Heart right ventricle (tissue), 16 donors: ENCODE measurements around the gene TMEM53. TPM values are rescaled to one million over a fixed set of nuclear protein-coding genes. Genes with fewer than 3 reads are reported as not detected.
"Not testable (repeated sequence)": the region's sequence is repeated elsewhere in the genome, so short reads cannot be mapped to it uniquely, and the experiment has no call there.

Source experiments
- ATAC-seq, 8 donors: fragments of 200-7000 bp; cut with Tn5 transposase; one replicate each; pipeline ENCODE4 v1.9.1; 2020; ENCODE audit warnings: mild to moderate bottlenecking in 8 of 8, moderate library complexity in 8 of 8, moderate number of reproducible peaks in 1 of 8
- DNase-seq, 2 donors: peaks; one replicate each; pipeline ENCODE4 v3.0.0-alpha.2; 2020
- H3K27ac ChIP-seq, 10 donors: fragments of 200-600 bp; sonication (generic) in 2 of 10; one replicate each; pipeline versions ENCODE4 v1.5.0 to v1.8.0; 2020 to 2022; ENCODE audit warnings: mild to moderate bottlenecking in 3 of 10
- H3K27me3 ChIP-seq, 7 donors: fragments of 200-600 bp; one replicate each; pipeline ENCODE4 v1.8.0; 2021 to 2022; ENCODE audit warnings: mild to moderate bottlenecking in 2 of 7
- H3K36me3 ChIP-seq, 9 donors: fragments of 200-600 bp; sonication (generic) in 1 of 9; one replicate each; pipeline versions ENCODE4 v1.5.0 to v1.8.0; 2020 to 2022; ENCODE audit warnings: mild to moderate bottlenecking in 2 of 9
- H3K4me1 ChIP-seq, 9 donors: fragments of 200-600 bp; sonication (generic) in 1 of 9; one replicate each; pipeline versions ENCODE4 v1.5.0 to v1.8.0; 2020 to 2022; ENCODE audit warnings: mild to moderate bottlenecking in 4 of 9
- H3K4me3 ChIP-seq, 10 donors: fragments of 200-600 bp; sonication (generic) in 2 of 10; one replicate each; pipeline versions ENCODE4 v1.5.0 to v1.8.0; 2020 to 2022; ENCODE audit warnings: mild to moderate bottlenecking in 7 of 10, moderate library complexity in 2 of 10
- H3K9me3 ChIP-seq, 11 donors: fragments of 200-600 bp in 10 of 11; sonication (generic) in 2 of 11; one replicate each; pipeline versions ENCODE4 v1.5.0 to v1.8.0; 2013 to 2022; ENCODE audit warnings: mild to moderate bottlenecking in 2 of 11, control low read depth in 1 of 11, moderate library complexity in 1 of 11
- WGBS, 2 donors: extraction: QIAGEN DNeasy Blood & Tissue Kit; methylation state at CpG; one replicate each; pipeline ENCODE4 v1.1.7; 2013; ENCODE audit warnings: inconsistent platforms in 1 of 2; 5-methylcytosine and 5-hydroxymethylcytosine counted together
- intact Hi-C, 10 donors: fragments of 100-400 bp; cut with DNase I; formaldehyde crosslinking; loops; one replicate each; pipeline versions ENCODE4 v1.11.1 to v1.14.2; 2022
- polyA plus RNA-seq, 2 donors: library from polyadenylated mRNA; stranded (reverse); fragments of 200-250 nt; gene quantifications; one replicate each; pipeline ENCODE4 v1.2.3, GENCODE V29; 2013
- total RNA-seq, 10 donors: library from RNA; stranded (reverse); fragmentation: NEBNext Ultra II Directional in 3 of 10; extraction: Animal tissue kit (Norgen Biotek cat#: 25700) in 3 of 10; gene quantifications; one replicate each; pipeline versions ENCODE4 v1.2.1 to v1.2.4, GENCODE V29; 2021 to 2023
- TF ChIP-seq, protein P1 (sequence below), 9 donors: fragments of 200-600 bp; sonication (generic) in 2 of 9; IDR thresholded peaks; one replicate each; pipeline versions ENCODE4 v1.5.0 to v1.8.0; 2021 to 2022; ENCODE audit warnings: antibody characterized with exemption in 9 of 9, mild to moderate bottlenecking in 5 of 9, moderate library complexity in 1 of 9
- donor health status: Arrhythmogenic right ventricular cardiomyopathy.
- donor health status: ischemic (EF 13 %, LVEDD 7.1; RV severe dilation, severe dysfunction).
- donor health status: healthy with polysubstance abuse.
- donor health status: DM: no; HTN: yes; CAD: no.
- donor health status: DM: no; HTN: no; CAD: no.
- donor health status: ischemic (EF 25% LVEDD 6.9; RV normal size, moderate dysfunction).
- donor health status: ischemic (EF 25% LVEDD 5.7; RV mildly dilated, moderate dysfunction).
- donor health status: healthy.
- donor health status: DM: yes; HTN: yes; CAD: no.
- donor health status: Ischemic cardiomyopathy.
- donor health status: ischemic (EF 35%, LVEDD 5.7; RV mildly dilated, moderate dysfunction).
- donor health status: nonischemic (EF 11% LVEDD 7.7; RV severe dilation, severe dysfunction).
- donor health status: DM: yes; HTN: yes; CAD: no.
- donor health status: PGD.
- donor health status: ischemic (EF 29% LVEDD 5.4; RV normal size, mild dysfunction).
- donor health status: nonischemic (EF 23%, LVEDD 6.1; RV moderate dilation, normal function).

TMEM53 gene
- total and polyA plus RNA-seq, 12 donors = 6.6 to 21.0 (median 12.2) TPM

DNA sequence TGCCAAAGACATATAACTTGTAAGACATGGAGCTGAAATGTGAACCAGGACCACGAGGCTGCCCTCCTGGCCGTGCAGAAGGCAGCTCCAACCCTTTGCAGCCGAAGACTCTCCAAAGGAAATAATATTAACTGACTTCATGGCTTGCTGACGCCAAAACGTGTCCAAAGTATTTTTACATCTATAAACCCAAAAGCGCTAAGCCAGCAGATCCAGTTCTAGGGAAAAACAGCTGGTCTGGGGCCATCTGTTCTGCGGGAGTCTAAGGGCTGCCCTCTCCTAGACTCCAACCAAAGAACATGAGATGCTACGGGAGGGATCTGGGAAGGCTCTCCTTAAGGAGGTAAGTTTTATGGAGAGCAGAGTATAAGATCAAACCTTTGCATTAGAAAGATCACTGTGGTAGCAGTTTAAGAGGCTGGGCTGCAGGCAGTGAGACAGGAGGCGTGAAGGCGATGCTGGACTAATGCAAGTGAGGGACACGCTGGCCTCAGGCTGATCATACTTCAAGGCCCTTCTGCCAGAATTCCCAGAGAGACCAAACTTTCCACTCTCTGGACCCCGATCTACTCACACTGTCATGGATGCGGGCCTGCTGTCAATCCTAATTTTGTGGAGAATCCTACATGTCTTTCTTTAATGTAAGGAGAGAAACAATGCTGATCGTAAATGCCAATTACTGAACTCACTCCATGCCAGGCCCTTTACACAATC, 1.2 kb downstream of the TMEM53 start:
- Histone ChIP-seq H3K9me3 (no peaks in the 10 kb centered on the region), H3K27me3 (no peaks in the 10 kb centered on the region), H3K27ac (peak overlapping the region in 9 of 10 donors; percentile 90 to 96 (median 93)), H3K4me1 (peaks cover 4 to 62% (median 28%) of the 10 kb centered on the region in 9 donors), H3K4me3 (peak overlapping the region; percentile 51 to 76 (median 62)), H3K36me3 (peaks cover 0 to 7% (median 0%) of the 10 kb centered on the region in 9 donors)
- intact Hi-C loops = loop anchor here in 1 of 10 donors (5.0 kb wide), 1 partner anchor 41 kb away; no protein-coding TSS in a partner anchor
- 76 to 81% methylated on average over 14 of the region's 14 CpGs for WGBS, 2 donors
- no peak for DNase-seq
- ATAC-seq = no peak
- TF ChIP-seq, protein P1, sequence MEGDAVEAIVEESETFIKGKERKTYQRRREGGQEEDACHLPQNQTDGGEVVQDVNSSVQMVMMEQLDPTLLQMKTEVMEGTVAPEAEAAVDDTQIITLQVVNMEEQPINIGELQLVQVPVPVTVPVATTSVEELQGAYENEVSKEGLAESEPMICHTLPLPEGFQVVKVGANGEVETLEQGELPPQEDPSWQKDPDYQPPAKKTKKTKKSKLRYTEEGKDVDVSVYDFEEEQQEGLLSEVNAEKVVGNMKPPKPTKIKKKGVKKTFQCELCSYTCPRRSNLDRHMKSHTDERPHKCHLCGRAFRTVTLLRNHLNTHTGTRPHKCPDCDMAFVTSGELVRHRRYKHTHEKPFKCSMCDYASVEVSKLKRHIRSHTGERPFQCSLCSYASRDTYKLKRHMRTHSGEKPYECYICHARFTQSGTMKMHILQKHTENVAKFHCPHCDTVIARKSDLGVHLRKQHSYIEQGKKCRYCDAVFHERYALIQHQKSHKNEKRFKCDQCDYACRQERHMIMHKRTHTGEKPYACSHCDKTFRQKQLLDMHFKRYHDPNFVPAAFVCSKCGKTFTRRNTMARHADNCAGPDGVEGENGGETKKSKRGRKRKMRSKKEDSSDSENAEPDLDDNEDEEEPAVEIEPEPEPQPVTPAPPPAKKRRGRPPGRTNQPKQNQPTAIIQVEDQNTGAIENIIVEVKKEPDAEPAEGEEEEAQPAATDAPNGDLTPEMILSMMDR (IDR thresholded peaks at IDR 0.05) = no peak

- Histone ChIP-seq H3K27me3 (no peaks in the 10 kb centered on the region), H3K4me1 (peaks cover 4 to 55% (median 28%) of the 10 kb centered on the region in 9 donors), H3K4me3 (no peak overlapping the region), H3K27ac (peak overlapping the region in 9 of 10 donors; percentile 24 to 96 (median 93)), H3K9me3 (no peaks in the 10 kb centered on the region), H3K36me3 (peaks cover 0 to 7% (median 0%) of the 10 kb centered on the region in 9 donors)
- WGBS, 2 donors = 65 to 72% methylated on average over 13 of the region's 13 CpGs
- DNase-seq (peak in 1 of 2 donors; percentile 47), ATAC-seq (no peak)
- intact Hi-C loops = loop anchor here in 1 of 10 donors (5.0 kb wide), 1 partner anchor 40 kb away; no protein-coding TSS in a partner anchor
- TF ChIP-seq, protein P1 (IDR thresholded peaks at IDR 0.05) = no peak
These were observed 1.9 kb downstream of the TMEM53 start for GRCh38 chr1:44672254-44672955.

DNA sequence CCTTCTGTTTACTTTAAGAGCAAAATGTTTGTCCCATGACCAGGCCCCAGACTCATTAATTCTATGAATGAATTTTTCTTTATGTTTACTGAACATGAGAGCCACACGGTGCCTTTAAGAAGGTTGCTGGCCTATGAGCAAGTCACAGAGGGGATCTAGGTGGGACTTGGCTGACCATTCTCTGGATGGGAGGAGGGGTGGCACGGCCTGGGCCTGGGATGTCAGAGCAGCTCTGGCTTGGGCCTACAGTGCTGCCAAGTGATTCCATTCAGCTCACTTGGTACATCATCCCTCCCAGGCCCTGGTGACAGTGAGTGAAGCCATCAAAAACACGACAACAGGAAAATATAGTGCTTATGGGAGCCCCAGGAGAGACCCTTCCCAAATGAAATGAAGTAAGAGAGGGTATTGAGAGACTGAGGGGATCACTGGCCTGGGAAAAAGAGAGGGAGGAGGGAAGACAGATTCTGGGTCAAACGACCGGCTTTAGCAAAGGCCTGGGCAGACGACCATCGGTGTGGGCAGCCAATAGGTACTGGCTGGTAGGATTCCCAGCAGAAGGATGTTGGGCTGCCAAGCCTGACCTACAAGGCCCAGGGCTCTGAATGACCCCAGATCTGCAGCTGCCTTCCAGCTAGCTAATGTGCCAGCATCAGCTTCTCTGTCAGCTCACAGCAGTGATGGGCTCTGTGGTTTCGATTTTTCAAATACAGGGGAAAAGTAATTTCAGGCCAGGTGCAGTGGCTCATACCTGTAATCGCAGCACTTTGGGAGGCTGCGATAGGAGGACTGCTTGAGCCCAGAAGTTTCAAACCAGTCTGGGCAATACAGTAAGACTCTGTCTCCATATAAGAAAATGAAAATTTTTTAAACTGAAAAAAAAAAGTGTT, 3.3 kb downstream of the TMEM53 start:
- Histone ChIP-seq H3K9me3 (no peaks in the 10 kb centered on the region), H3K4me3 (no peak overlapping the region), H3K4me1 (peaks cover 4 to 40% (median 28%) of the 10 kb centered on the region in 9 donors), H3K27ac (peak overlapping the region in 2 of 10 donors; percentile 91 to 96), H3K27me3 (no peaks in the 10 kb centered on the region), H3K36me3 (peaks cover 0 to 7% (median 0%) of the 10 kb centered on the region in 9 donors)
- intact Hi-C loops = loop anchor here in 1 of 10 donors (5.0 kb wide), 1 partner anchor 39 kb away; no protein-coding TSS in a partner anchor
- TF ChIP-seq, protein P1 (IDR thresholded peaks at IDR 0.05) = no peak
- WGBS, 2 donors = 92 to 93% methylated on average over 10 of the region's 10 CpGs
- ATAC-seq = no peak
- no peak for DNase-seq

DNA sequence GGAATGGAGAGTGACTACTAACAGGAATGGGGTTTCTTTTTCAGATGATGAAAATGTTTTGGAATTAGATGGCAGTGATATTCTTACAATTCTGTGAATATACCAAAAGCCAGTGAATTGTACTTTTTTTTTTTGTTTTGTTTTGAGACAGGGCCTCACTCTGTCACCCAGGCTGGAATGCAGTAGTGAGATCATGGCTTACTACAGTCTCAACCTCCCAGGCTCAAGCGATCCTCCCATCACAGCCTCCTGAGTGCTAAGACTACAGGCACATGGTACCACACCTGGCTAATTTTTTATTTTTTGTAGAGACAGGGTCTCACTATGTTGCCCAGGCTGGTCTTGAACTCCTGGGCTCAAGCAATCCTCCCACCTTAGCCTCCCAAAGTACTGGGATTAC, 7.6 kb downstream of the TMEM53 start:
- intact Hi-C loops, DNase-seq, H3K27me3 ChIP-seq, ATAC-seq, H3K36me3 ChIP-seq, H3K4me3 ChIP-seq, H3K27ac ChIP-seq, H3K9me3 ChIP-seq: not testable (repeated sequence)
- peaks cover 0 to 12% (median 1%) of the 10 kb centered on the region in 9 donors for H3K4me1 ChIP-seq
- 90 to 100% methylated on average over 1 of the region's 1 CpG for WGBS, 2 donors
